GM21825 (cell line): Measurements from ENCODE around the gene SEC62.

ENCODE experiments used
- ATAC-seq: cut with Tn5 transposase; IDR thresholded peaks from one replicate; pipeline ENCODE4 v1.9.1; 2021; ENCODE audit warnings: mild to moderate bottlenecking, moderate library complexity; ENCODE audit not compliant: unreplicated experiment

Gene SEC62

DNA sequence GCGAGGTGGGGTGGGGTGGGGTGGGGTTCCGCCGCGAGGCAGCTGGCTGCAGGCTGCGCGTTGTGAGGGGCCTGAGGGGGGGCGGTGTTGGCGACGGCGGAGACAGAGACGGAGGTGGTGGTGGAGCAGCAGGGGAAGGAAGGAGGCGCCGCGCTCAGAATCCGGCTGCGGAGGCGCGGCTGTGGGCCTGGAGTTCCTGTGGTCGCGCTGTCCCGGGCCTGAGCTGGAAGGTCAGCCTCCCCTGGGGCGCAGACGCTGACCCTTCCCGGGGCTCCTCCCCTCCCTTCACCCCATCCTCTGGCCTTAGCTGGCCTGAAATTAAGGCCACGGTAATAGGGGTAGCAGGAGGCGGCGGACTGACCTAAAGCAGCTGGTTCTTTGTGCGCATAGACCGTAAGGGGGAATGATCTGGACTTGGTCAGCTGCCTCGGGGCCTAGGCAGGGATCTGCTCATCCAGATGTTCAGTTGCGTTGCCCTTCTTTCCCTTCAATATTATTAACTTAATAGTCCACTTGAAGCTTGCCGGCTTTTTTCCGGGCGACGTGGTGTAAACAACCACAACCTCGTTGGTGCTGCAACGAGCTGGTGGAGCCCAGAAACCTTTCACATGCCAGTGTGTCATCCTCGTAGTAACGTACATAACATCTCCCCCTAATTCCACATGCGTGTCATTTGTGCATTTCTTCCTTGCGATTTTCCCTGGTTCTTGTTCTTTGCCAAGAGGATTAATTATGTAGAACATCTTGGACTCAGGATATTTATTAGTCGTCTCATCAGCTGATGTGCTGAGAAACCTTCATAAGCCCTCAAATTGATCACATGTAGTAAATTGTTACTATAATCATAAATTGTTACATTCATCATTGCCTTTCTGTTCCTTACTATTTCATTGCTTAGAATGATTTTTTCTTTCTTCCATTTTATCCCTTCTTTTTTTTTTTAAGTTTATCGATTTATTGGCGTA lies 626 bp downstream of the SEC62 start:
- ATAC-seq = peak; percentile 21

DNA sequence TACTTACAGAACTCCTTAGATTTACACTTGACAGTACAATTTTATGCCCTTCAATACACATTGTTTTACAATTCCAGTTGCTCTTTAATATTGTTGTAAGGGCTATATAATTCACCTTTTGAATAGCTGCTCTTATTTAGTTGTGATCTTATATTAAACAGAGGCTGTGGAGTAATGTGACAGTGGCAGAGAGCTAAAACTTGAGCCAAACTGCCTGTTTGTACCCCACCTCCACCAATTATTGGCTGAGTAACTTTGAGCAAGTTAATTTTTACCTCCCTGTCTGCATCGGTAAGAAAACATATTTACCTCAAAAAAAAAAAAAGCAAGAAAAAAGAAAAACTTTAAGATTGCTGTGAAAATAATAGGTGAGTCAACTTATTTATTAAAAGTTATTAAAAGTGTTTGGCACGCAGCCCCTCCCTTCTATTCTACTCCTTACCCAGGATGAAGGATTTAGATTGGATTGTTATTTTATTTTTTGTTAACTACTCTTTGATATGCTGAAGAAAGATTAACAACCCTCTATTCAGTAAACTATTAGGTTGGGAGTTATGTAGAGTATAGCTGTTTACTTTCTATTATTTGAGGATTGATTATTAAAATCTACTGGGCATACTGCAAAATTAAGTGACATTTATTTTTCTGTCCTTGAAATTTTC lies 1.7 kb downstream of the SEC62 start:
- ATAC-seq = no peak

DNA sequence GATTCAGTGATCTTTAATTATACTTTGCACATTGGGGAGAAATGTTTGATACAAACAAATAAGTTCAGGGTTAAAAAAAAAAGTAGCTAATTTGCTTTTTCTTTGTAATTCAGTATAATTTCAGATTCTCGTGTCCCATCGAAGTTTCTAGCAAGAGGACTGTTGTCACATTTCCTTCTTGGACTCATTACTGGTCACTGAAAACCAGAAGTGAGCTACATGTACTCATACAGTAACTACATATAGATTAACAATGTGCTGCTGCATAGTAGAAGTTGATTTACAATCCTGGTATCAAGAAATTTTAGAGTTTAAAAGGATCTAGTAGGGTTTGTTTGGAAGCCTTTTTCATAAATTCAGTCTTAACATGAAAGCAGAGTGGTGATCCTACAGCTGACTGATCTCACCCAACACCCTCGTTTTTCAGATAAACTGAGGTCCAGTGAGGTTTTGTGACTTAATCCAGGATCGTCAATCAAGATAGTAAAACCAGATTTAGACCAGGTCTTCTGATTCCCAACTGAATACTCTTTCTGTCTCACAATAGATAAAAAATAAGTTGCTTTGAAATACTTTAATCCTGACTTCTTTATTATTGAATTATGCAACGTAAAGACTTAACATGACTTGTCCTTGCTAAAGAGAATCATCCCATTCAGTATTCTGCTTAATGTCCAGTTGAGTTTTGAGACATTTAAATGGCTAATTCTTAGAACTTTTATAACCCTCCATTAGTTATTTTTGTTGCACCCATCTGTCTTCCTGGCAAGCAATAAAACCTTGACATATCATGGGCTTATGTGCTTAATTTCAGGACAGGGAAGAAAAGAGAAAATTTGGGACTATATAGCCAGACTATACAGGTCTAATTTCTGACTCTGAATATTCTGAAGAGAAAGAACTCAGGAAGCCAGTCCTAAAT lies 2.8 kb downstream of the SEC62 start:
- ATAC-seq = no peak

DNA sequence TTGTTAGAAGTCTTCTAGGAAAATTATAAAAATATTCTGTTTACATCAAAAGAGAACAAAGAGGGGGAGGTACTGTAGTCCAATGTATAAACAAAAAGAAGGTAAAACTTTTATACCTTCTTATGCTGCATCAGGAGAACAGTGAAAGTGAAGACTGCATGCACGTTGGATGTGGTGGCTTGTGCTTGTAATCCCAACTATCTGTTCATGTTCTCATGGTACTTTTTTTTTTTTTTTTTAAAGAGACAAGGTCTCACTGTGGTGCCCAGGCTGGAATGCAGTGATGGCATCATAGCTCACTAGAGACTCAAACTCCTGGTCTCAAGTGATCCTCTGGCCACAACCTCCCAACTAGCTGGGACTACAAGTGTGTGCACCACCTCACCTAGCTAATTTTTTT lies 4.2 kb downstream of the SEC62 start:
- ATAC-seq = no peak

DNA sequence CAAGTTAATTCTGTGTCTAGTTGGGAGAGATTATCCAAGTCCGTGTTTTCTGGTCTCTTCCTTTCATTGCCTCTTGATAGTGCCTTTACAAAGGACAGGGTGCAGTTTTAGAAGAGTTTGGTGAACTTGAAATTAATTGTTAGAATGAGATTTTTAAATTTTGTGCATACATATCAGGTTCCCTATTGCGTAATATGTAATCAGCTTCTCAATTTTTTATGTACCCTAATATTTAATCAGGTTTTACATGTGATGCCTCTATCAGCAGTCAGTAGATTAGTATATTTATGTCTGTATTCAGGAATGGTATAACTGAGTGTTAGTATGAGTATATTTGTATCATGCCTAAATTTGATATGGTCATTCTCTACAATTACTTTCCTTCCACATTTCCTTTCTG lies 4.9 kb downstream of the SEC62 start:
- no peak for ATAC-seq

DNA sequence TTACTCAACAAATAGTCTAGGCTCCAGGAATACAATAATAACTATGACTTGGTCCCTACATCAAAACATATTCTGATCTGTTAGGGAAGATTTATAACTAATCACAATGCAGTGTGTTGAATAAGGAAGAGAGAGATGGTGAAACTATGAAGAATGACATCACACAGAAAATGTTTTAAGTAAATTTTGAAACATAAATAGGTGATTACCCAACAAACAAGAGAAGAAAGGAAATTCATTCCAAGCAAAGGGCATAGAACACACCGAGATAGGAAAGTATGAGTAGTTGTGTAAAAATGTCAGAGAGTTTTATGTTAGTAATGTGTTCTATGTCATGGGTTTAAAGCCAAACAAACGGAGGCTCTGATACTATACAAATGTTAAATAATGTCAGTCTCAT lies 13.4 kb downstream of the SEC62 start:
- no peak for ATAC-seq

DNA sequence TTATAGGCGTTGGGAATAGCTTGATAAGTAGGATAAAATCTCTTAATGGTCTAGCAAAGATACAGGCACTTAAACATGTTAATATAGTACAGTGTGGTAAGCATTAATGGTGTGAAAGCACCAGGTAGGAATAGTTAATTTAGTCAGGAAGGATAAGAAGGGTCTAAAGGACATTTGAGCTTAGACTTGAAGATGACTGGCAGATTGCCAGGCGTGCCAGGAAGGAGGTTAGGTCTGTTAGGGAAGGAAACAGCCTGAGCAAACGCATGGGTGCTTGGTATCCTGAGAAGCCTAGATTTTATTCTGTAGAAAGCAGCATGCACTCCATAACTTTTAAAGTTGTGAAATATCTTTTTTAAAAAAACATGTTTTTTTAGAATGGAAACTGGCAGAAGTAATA lies 17.7 kb downstream of the SEC62 start:
- no peak for ATAC-seq

DNA sequence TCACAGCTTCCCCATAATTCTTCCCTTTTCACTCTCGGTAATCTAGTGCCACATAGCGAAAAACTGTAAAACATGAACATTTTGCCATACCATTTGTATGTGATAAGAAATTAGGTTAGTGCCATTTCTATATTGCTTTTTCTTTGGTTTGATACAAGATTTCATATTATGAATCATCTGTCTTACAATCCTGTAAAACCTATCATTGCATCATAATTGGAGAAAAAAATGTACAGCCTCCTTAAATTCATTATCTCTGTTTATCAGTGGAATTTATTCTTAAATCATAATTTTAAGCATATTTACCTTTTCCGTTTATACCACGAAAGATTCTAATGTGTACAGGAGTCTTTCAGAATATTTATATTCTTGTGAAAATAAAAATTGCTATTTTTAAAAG lies 23.8 kb downstream of the SEC62 start:
- ATAC-seq = no peak

DNA sequence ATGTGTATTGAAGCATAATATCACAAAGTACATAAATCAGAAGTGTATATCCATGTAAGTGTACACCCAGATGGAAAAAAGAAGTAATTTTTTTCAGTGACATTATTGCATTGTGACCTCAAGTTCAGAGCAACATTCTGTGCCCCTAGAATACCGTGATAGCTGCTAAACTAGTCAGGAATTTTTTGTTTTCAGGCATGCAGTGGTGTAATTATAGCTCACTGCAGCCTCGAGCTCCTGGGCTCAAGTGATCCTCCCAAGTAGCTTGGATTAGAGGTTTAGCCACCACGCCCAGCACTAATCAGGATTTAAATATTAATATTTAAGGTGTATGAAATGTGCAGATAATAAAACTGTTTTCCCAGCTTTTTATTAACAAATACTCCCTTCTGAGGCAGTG lies 25.5 kb downstream of the SEC62 start:
- ATAC-seq = no peak

DNA sequence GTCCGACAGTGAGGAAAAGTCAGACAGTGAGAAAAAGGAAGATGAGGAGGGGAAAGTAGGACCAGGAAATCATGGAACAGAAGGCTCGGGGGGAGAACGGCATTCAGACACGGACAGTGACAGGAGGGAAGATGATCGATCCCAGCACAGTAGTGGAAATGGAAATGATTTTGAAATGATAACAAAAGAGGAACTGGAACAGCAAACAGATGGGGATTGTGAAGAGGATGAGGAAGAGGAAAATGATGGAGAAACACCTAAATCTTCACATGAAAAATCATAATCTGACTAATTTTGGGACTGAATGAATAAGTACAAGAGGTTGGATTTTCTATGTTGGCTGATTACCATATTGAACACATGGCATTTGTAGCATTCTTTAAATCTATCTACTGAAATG lies 26.2 kb downstream of the SEC62 start:
- no peak for ATAC-seq

DNA sequence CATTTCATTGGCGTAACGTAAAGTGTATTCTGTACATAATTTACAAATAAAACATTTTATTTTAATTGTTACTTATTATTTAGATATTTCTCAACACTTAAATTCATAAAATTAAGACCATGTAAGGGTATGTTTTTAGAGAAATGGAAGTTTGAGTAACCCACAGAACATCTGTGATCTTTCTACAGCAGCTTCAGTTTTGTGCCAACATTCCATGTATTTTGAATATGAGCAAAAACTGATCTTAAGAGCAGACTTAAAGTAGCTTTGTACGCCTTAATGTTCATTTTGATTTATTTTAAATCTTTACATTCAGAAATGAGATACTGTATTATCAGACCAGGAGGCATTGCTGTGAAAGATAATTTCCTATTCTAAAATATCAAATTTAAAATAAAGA lies 27.2 kb downstream of the SEC62 start:
- ATAC-seq = no peak

DNA sequence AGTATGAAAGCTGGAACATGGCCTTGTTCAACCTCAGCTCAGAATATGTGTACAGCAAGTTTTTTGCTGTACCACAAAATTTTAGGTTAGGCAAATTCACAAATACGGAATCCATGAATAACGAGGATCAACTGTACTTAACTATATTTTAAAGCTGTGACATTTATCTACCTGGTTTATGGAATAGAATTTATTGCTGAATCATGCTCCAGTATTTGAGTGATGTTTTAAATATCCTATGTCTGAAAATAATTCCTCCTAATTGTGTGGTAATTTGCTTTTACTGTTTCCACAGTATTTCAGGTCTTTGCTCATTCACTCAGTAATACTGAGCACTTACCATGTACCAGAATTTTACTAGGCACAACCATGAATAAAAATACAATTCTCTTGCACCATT lies 29.5 kb downstream of the SEC62 start:
- no peak for ATAC-seq

DNA sequence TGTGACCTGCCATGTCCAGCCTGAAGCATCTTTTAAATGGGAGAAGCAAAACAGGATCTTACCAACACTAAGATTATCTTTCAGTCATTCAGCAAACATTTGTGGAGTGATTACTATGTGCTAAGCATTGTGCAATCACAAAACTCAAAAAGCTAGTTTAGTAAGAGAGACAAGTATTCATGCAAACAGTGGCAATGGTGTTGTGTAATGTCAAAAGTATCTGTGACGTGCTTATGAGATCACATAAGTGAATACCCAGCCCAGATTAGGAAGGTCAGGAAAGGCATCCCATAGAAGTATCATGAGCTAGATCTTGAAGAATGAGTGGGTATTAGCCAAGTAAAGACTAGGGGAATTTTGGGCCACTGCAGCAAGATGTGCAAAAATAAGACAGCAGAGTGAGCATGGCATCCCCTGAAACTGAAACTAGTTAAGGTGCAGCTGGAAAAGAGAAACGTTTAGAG lies 32.1 kb downstream of the SEC62 start:
- ATAC-seq = peak; percentile 36

DNA sequence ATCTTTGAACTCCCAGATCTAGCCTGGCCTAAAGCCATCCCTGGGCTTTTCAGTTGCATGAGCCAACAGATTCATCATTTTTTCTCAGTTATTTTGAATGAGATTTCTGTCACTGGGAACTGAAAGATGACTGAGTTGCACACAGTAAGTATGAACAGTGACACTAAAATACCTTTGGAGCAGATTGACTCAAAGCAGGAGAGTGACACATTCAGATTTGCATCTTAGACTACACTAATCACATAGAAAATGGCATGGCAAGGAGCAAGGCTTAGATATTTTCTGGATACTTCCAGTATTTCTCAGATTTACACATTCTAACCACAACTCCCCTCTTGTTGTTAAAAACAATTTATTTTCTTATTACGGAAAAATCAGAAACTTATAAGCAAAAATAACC lies 32.8 kb downstream of the SEC62 start:
- ATAC-seq = peak; percentile 89

DNA sequence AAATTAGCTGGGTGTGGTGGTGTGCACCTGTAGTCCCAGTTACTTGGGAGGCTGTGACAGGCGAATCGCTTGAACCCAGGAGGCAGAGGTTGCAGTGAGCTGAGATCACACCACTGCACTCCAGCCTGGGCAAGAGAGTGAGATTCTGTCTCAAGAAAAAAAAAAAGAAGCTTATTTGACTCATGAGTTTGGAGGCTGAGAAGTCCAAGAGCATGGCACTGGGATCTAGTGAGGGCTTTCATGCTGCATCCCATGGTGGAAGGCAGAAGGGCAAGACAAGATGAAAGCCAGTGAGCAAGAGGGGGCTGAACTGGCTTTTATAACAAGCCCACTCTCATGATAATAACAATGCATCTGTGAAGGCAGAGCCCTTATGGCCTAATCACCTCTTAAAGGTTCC lies 33.4 kb downstream of the SEC62 start:
- no peak for ATAC-seq

DNA sequence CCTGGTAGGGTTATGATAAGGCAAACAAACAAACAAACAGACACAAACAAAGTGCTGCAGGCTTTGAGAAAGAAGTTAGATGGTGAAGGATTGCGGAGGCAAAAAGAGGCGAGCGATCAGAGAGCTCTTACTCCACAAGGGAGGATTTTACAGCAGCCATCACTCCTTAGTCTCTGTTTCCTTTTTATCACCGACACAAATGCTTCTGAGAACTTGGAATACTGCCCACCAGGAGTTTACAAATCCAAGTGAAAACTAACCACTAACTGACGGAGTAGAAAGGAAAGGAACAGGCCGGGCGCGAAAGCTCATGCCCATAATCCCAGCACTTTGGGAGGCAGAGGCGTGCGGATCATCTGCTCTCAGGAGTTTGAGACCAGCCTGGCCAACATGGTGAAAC lies 35.6 kb downstream of the SEC62 start:
- no peak for ATAC-seq

DNA sequence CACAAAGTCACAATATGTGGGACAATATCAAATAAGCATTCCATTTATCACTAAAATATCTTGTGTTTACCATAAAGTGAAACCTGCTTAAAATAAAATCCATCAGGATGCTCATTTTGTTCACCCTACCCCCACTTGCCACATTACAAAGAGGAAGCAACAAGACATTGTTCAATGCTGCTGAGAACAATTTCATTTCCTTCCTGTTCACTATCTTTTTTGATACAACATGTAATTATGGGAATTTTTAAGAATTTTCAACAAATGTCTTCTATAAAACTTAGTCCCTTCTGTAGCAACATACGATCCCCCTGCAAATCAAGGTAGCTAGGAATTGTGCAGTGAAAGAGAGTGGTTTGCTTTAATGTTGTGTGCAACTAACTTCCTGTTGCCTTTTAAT lies 36.3 kb downstream of the SEC62 start:
- ATAC-seq = no peak

DNA sequence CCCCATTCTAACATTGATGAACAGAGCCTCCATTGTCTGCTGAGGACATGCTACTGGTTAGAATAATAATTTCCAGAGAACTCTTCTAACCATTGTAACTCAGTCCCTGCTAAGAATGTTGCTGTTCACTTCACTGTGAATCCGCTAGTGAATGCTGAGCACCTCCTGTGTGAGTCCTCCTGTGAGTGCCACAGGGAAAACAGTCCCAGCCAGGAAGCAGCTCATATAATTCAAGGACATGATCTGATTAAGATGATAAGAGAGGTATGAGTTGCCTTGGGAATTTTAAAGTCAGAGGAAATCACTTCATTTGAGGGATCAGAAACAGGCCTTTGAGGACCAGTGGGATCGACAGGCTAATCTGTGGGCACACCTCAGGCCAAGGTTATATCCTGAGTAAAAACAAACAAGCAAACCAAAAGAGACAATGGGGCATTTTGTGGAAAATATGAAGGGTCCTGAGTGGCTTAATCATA lies 37.3 kb downstream of the SEC62 start:
- no peak for ATAC-seq

DNA sequence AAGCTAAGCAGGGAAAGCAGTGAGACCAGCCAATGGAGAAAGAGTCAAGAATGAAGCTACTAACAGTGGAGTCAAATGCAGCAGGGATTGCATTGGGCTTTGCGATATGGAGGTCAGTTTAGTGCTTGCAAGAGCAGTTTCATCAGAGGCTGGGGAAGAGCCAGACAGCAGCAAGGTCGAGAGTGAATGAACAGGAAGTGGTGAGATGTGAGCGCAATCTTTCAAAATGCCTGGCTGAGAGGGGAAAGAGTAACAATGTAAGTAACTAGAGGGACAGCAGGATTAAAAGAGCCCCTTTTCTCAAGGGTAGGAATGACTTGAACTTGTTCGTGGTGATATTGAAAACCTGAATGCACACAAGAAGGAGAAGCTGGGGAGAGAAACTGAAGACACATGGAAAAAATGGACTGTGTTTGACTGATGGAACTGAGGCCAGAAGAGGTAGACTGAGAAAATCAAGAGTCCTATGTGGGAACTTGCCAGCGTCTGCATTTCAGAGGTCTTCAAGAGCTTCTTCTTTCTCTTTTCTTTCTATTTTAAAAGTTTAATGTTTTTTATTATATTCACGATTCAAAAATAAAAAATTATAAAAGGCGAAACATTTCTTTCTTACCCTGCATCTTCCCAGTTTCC lies 40.5 kb downstream of the SEC62 start:
- peak; percentile 91 for ATAC-seq

DNA sequence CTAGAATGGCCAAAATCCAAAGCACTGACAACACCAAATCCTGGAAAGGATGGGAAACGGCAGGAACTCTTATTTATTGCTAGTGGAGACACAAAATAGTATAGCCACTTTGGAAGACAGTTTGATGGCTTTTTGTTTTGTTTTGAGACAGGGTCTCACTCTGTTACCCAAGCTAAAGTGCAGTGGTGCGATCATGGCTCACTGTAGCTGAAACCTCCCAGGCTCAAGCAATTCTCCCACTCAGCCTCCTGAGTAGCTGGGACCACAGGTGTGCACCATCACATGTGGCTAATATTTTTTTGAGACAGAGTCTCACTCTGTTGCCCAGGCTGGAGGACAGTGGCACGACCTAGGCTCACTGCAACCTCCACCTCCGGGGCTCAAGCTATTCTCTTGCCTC lies 43.9 kb downstream of the SEC62 start:
- ATAC-seq = no peak
